Activated CD8-positive, alpha-beta memory T cell treated with anti-CD3 and anti-CD28 coated beads, Interleukin-2, amount 10 ng/mL, durations not matched to agents 7 days and 5 days (primary cell): ENCODE data around the gene SLIT3. TPM values are rescaled to one million over a fixed set of nuclear protein-coding genes. Genes with fewer than 3 reads are reported as not detected.

Experiments used
- ATAC-seq: fragments of 150-1000 bp; cut with Tn5 transposase; one replicate; pipeline ENCODE4 v1.10.0; 2021; ENCODE audit warnings: moderate library complexity
- CTCF ChIA-PET: fragments of 350-600 bp; sonication (Branson Sonifier 250); formaldehyde crosslinking; loops from one replicate; lab custom pipeline; 2021; ENCODE audit warnings: antibody characterized with exemption; lab: Charles Lee
- DNase-seq: peaks from one replicate; pipeline ENCODE4 v3.0.0-alpha.2; 2020
- H3K27ac Mint-ChIP-seq: one replicate; pipeline ENCODE4 v1.8.0; 2021; ENCODE audit warnings: mild to moderate bottlenecking, mixed read lengths
- H3K27me3 Mint-ChIP-seq: one replicate; pipeline ENCODE4 v1.8.0; 2021; ENCODE audit warnings: mixed read lengths
- H3K36me3 Mint-ChIP-seq: one replicate; pipeline ENCODE4 v1.8.0; 2021; ENCODE audit warnings: mild to moderate bottlenecking, mixed read lengths
- H3K4me1 Mint-ChIP-seq: one replicate; pipeline ENCODE4 v1.8.0; 2021; ENCODE audit warnings: mixed read lengths
- H3K4me3 Mint-ChIP-seq: one replicate; pipeline ENCODE4 v1.8.0; 2021; ENCODE audit warnings: mild to moderate bottlenecking, moderate library complexity, mixed read lengths
- H3K9me3 Mint-ChIP-seq: one replicate; pipeline ENCODE4 v1.8.0; 2022; ENCODE audit warnings: low read depth, mixed read lengths
- total RNA-seq, 2 experiments: library from RNA; stranded (reverse); gene quantifications; one replicate each; pipeline ENCODE4 v1.2.3, GENCODE V29; 2021

Gene SLIT3
- total RNA-seq, 2 experiments from 2014 or later, result 0.09 TPM; not detected in 1

DNA sequence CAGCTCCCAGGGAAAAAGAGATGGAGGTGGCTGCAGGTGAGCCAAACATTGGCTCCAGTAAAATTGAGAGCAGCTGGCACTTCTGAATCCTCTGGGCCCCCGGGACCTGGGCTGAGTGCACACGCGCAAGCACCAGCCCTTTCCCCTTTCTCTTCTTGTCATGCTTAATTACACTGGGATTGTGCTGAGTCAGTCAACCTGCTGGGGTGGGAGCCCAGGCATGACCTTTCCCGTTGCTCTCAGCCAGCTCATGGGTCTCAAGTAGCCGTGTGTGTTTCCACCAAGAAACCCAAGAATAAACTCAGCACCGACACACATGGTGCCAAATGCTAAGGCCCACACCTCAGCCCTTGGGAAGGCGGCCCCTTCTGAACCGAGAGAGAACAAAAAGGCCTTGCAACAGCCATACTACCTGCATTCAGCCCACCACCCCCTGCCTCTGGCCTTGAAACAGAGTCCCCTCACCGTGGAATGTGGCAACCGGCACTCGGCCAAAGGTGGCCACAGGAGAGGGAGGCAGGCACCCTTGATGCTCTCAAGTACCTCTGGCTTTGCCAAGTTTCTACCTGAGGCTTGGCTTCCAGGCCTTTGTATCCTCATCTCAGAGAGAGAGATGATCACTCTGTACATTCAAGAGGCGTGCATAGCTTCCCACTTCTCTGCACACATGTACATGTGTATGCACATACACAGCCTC is 28.1 kb downstream of the SLIT3 start:
- ATAC-seq, result no peak
- no peaks in the 10 kb centered on the region for H3K9me3 Mint-ChIP-seq

DNA sequence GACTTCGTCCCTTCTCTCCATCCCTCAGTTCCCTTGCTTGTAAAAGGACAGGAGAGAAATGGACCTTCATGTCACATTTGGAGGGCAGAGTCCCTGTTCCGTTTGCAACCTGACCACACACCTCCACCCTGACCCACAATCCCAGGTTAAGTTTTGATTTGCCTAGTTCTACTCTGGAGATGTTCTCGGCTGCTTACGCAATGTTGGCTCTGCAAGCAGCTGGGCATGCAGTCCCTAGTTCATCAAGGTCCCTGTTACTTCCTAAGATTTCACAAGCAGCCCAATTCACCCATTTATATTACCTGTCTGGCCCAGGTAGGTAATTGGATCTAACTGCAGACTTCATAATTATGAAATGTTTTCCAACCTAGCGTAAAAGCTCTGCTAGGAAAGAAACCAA is 28.8 kb downstream of the SLIT3 start:
- H3K36me3 Mint-ChIP-seq, result no peaks in the 10 kb centered on the region
- CTCF ChIA-PET, result no interaction called here
- no peaks in the 10 kb centered on the region for H3K4me1 Mint-ChIP-seq
- H3K27me3 Mint-ChIP-seq, result no peaks in the 10 kb centered on the region
- H3K4me3 Mint-ChIP-seq, result no peak overlapping the region
- DNase-seq (no peak), ATAC-seq (no peak)
- H3K9me3 Mint-ChIP-seq, result no peaks in the 10 kb centered on the region
- H3K27ac Mint-ChIP-seq, result no peak overlapping the region

More for the DNA sequence above, 28.1 kb downstream of the SLIT3 start:
- Mint-ChIP-seq H3K4me1 (no peaks in the 10 kb centered on the region), H3K36me3 (no peaks in the 10 kb centered on the region), H3K4me3 (no peak overlapping the region), H3K27ac (no peak overlapping the region), H3K27me3 (no peaks in the 10 kb centered on the region)
- DNase-seq, result no peak
- CTCF ChIA-PET, result no interaction called here

DNA sequence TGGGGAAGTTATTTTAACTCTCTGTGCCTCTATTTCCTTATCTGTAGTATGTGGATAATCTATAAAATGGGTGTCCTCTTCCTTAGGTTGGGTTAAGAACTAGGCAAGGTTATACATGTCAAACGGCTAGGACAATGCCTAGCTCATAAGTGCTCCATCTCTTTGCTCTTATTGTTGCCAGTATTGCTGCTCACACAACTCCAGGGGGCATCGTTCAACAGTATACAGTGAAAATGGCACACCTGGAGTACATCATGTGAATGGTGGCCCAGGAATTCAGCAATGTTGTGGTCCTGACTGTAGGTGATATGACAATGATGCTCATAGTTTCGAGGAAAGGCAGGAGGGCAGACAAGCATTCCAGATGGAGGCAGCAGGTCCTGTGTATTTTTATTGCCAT is 30.1 kb downstream of the SLIT3 start:
- CTCF ChIA-PET, result no interaction called here
- Mint-ChIP-seq H3K9me3 (no peaks in the 10 kb centered on the region), H3K4me3 (no peak overlapping the region), H3K27ac (no peak overlapping the region), H3K27me3 (no peaks in the 10 kb centered on the region), H3K36me3 (no peaks in the 10 kb centered on the region), H3K4me1 (no peaks in the 10 kb centered on the region)
- DNase-seq, result no peak
- no peak for ATAC-seq

DNA sequence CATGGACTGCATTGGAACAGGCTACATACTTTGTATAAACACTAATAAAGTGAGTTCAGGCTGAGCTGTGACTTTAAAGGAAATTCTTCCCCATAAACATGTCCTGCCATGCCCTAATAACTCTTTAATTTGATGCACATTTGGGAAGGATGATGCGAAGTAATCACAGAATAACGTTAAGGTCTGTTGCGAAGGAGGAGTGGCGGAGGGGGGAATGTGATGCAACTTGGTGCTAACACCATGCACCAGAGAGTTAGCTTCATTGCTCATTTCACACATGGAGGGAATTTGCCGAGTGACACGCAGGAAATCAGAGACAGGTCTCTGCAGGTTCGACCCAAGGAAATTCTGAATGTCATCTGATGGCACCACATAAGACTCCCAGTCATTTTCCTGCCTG is 32.9 kb downstream of the SLIT3 start:
- ATAC-seq (no peak), DNase-seq (no peak)
- CTCF ChIA-PET, result no interaction called here
- Mint-ChIP-seq H3K4me1 (no peaks in the 10 kb centered on the region), H3K27me3 (no peaks in the 10 kb centered on the region), H3K9me3 (no peaks in the 10 kb centered on the region), H3K36me3 (no peaks in the 10 kb centered on the region), H3K4me3 (no peak overlapping the region), H3K27ac (no peak overlapping the region)

DNA sequence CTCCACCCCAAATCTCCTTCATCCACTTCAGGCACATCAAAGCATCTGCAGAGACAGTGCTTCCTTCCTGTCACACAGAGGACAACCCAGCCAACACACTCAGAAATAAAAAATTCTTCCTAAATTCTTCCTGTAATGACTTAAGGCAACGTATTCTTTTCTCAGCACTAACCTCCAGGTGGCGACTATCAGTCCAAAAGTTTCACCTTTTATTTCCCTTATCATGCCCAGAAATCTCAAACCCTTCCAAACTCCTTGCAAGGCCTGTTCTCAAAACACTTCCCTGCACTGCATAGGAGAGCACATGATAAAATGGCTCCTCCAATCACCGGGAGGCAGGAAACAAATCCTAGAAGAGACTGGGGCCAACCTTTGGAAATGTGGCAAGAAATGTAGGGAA is 35.1 kb downstream of the SLIT3 start:
- Mint-ChIP-seq H3K4me3 (no peak overlapping the region), H3K27me3 (no peaks in the 10 kb centered on the region), H3K9me3 (no peaks in the 10 kb centered on the region), H3K27ac (no peak overlapping the region), H3K36me3 (no peaks in the 10 kb centered on the region), H3K4me1 (no peaks in the 10 kb centered on the region)
- no peak for DNase-seq
- ATAC-seq, result no peak
- CTCF ChIA-PET, result no interaction called here

DNA sequence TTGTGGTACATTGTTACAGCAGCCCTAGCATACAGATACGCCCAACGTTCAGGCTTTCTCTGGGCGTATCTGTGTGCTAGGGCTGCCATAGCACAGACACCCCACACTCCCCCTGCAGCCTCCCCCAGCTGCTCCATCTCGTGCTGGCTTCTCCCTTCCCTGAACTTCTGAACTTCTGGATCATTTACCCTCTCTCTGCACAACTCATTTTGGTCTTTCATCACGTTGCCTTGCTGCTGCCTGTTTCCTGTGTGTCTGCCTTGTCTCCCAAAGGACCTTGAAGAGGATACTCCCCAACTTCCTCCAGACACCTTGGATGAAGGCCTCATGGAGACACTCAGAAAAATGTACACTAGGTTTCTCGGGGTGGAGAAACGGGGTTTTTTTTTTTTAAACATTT is 37.3 kb downstream of the SLIT3 start:
- Mint-ChIP-seq H3K4me1 (no peaks in the 10 kb centered on the region), H3K9me3 (no peaks in the 10 kb centered on the region), H3K27me3 (no peaks in the 10 kb centered on the region), H3K36me3 (no peaks in the 10 kb centered on the region), H3K4me3 (no peak overlapping the region), H3K27ac (no peak overlapping the region)
- DNase-seq, result no peak
- CTCF ChIA-PET, result no interaction called here
- ATAC-seq, result no peak

DNA sequence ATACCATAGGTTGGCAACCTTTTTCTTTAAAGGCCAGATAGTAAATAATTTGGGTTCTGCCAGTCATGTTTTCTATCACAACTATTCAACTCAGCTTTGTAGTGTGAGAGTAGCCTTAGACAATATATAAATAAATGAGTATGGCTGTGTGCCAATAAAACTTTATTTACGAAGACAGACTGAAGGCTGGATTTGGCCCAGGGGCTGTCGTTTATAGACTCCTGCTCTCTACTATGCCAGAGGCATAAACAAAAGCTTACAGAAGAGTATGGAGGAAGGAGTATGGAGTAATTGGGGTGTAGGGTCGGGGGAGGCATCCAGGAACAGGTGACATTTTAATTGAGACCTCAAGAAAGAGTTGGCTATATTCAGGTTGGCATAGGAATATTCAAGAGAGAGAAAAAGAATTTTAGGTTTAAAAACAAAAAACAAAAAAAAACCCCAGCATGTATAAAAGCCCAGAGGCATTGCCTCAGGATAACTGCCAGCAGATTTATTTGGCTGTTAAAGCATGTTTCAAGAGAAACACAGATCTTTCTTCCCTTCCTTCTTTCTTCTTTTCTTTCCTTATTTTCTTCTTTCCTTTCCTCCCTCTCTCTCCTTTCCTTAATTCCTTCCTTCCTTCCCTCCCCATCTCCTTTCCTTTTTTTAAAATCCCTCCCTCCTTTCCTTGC is 39.9 kb downstream of the SLIT3 start:
- Mint-ChIP-seq H3K4me1 (no peaks in the 10 kb centered on the region), H3K4me3 (no peak overlapping the region), H3K27me3 (no peaks in the 10 kb centered on the region), H3K9me3 (no peaks in the 10 kb centered on the region), H3K27ac (no peak overlapping the region), H3K36me3 (no peaks in the 10 kb centered on the region)
- DNase-seq (no peak), ATAC-seq (no peak)
- CTCF ChIA-PET, result no interaction called here

DNA sequence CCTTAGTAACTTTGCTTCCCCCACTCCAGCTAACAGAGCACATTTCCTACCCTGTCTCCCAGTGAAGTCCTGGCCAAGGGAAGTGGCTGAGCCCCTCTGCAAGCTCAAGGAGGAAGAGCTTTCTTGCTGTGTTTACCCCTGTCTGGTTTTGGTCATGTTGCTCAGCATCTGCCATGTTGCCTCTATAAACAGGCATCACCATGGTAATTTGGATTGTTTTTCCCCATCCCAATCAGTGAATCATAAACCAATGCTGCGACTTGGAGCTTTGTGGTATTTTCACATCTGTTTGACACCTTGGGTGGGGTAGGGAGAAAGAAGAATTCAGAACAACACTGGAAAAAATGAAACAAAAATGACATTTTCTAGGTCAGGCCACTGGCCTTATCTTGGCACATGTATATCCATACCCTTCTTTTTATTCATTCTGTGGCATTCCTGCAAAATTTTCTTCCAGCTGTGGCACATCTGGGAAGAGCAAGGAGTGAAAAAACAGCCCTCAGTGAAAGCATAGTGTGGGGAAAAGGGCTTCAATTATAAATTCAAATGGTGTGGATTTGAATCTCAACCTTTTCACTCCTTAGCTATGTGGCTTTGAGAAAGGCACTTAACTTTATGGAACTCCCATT is 42.5 kb downstream of the SLIT3 start:
- DNase-seq (no peak), ATAC-seq (no peak)
- Mint-ChIP-seq H3K36me3 (no peaks in the 10 kb centered on the region), H3K4me1 (no peaks in the 10 kb centered on the region), H3K27me3 (no peaks in the 10 kb centered on the region), H3K4me3 (no peak overlapping the region), H3K27ac (no peak overlapping the region), H3K9me3 (no peaks in the 10 kb centered on the region)
- CTCF ChIA-PET, result no interaction called here

DNA sequence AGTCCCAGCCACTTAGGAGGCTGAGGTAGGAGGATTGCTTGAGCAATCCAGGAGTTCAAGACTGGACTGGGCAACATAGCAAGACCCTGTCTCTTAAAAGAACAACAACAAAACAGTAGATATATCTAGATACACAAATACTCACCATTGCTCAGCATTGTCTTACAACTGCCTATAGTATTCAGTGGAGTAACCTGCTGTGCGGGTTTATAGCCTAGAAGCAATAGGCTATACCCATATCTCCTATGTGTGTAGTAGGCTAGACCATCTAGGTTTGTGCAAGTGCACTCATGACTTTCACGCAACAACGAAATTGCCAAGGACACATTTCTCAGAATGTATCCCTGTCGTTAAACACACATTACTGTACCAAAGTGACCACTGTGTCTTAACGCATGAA is 44.7 kb downstream of the SLIT3 start:
- no peak overlapping the region for H3K27ac Mint-ChIP-seq
- H3K36me3 Mint-ChIP-seq, result no peaks in the 10 kb centered on the region
- no peaks in the 10 kb centered on the region for H3K4me1 Mint-ChIP-seq
- no peak overlapping the region for H3K4me3 Mint-ChIP-seq
- ATAC-seq (no peak), DNase-seq (no peak)
- CTCF ChIA-PET, result no interaction called here
- no peaks in the 10 kb centered on the region for H3K27me3 Mint-ChIP-seq
- no peaks in the 10 kb centered on the region for H3K9me3 Mint-ChIP-seq

DNA sequence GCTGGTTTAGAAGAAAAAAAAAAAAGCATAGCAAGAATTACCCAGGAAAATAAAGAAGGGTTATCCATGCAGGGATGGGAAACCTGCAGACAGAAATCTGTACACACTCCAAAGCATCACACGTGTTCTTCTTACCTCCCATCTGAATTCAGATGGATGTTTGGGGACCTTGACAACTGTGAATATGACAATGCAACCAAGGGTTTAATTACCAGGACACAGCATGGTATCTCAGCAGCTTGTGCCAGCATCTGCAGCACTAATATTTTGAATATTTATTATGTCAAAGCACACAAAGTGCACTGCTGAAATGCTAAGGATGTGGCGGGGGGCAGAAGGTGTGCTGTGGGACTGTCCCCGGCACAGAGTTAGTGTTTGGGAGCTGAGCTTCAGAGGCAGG is 47.9 kb downstream of the SLIT3 start:
- no peaks in the 10 kb centered on the region for H3K9me3 Mint-ChIP-seq
- H3K36me3 Mint-ChIP-seq, result no peaks in the 10 kb centered on the region
- CTCF ChIA-PET, result no interaction called here
- H3K4me1 Mint-ChIP-seq, result no peaks in the 10 kb centered on the region
- no peak overlapping the region for H3K27ac Mint-ChIP-seq
- H3K4me3 Mint-ChIP-seq, result no peak overlapping the region
- DNase-seq, result no peak
- ATAC-seq, result no peak
- no peaks in the 10 kb centered on the region for H3K27me3 Mint-ChIP-seq

DNA sequence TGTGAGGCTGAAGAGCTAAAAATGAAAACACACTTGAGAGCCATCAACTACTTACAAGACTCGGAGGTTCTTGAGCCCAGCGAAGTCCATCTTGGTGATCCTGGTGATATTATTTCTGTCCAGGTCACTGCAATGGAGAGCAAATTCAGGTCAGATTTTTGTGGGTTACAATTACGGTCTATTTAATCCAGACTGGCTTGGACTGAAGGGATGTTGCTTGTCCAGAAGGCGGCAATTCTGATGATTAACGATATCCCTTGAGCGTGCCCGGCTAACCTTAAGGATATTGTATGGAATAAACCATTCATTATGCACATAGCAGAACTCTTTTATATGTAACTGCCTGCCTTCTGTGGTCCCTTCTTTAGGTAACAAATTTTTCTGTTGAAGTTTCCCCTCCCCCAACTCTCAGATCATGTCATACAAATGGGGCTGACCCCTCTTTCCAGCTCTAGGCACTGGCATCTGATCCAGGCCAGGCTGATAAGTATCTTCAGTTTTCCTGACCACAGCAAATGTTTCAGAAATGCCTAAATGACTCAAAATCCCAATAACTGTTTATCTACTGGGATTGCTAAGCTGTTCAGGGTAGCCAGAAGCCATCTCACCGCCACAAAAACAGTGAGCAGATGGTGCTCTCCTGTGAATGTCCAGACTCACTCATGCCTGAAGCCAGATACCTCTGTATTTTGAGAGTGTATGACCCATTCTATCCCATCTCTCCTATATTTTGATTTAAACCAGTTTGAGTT is 49.4 kb downstream of the SLIT3 start:
- H3K4me1 Mint-ChIP-seq, result no peaks in the 10 kb centered on the region
- H3K27me3 Mint-ChIP-seq, result no peaks in the 10 kb centered on the region
- ATAC-seq (no peak), DNase-seq (no peak)
- no peaks in the 10 kb centered on the region for H3K9me3 Mint-ChIP-seq
- CTCF ChIA-PET, result no interaction called here
- H3K4me3 Mint-ChIP-seq, result no peak overlapping the region
- H3K27ac Mint-ChIP-seq, result no peak overlapping the region
- no peaks in the 10 kb centered on the region for H3K36me3 Mint-ChIP-seq

DNA sequence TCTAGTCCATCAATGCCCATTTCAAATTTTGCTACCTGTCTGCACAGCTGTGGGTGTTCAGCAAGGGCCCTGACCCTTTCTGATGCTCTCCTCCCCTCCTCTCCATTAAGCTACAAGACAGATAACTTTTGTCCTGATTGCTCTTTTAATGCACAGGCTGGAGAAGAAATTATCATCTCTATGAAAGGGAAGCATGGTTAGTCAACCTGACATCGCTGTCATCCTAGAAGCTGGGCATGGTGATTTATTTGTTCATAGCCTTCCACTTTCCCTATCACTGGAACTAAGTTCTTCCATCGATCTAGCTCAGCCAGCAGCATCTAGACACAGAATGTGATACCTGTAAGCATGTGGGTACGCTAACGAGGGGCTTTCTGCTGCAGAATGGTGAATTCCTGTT is 50.1 kb downstream of the SLIT3 start:
- no peaks in the 10 kb centered on the region for H3K36me3 Mint-ChIP-seq
- no peak for ATAC-seq
- no peaks in the 10 kb centered on the region for H3K4me1 Mint-ChIP-seq
- no peak overlapping the region for H3K4me3 Mint-ChIP-seq
- CTCF ChIA-PET, result no interaction called here
- DNase-seq, result no peak
- no peak overlapping the region for H3K27ac Mint-ChIP-seq
- no peaks in the 10 kb centered on the region for H3K9me3 Mint-ChIP-seq
- H3K27me3 Mint-ChIP-seq, result no peaks in the 10 kb centered on the region

DNA sequence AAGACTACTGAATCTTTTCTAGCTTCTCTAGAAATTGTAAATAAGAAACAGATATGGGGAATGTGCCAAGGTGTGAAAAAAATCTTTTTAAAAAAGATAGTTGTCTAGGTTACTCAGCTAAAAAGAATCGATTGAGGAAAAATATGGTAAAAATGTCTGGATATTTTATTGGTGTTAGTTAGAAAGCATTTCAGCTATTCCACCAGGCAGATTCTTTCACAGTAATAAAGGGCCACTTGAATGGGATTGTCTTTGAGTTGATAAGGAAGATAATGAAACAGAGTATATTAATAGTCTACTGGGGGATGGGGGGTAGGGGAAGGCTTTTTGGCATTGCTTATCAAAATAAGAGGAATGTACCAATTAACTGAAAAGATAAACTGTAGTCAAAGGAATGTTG is 51.9 kb downstream of the SLIT3 start:
- CTCF ChIA-PET, result no interaction called here
- H3K4me1 Mint-ChIP-seq, result no peaks in the 10 kb centered on the region
- DNase-seq (no peak), ATAC-seq (no peak)
- H3K27me3 Mint-ChIP-seq, result no peaks in the 10 kb centered on the region
- no peak overlapping the region for H3K27ac Mint-ChIP-seq
- no peak overlapping the region for H3K4me3 Mint-ChIP-seq
- H3K36me3 Mint-ChIP-seq, result no peaks in the 10 kb centered on the region
- no peaks in the 10 kb centered on the region for H3K9me3 Mint-ChIP-seq

DNA sequence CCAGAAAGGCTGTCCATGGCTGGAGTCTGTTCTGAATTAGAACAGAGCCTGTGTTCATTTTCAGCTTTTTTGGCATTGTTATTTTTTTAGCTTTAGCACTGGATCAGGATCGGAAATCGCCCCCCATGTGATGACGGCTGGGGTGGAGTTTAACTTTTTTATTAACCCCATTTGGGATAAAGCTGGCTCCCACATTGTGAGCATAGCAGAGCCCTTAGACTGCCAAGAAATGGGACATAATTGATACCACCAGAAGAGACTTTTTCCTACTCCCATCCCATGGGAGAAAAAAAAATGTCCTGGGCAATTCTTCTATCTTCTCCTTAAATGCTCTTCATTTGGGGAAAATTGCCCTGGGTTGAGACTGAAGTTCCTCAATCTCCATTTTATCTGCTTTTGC is 52.4 kb downstream of the SLIT3 start:
- CTCF ChIA-PET, result no interaction called here
- Mint-ChIP-seq H3K27ac (no peak overlapping the region), H3K4me1 (no peaks in the 10 kb centered on the region), H3K36me3 (no peaks in the 10 kb centered on the region), H3K27me3 (no peaks in the 10 kb centered on the region), H3K9me3 (no peaks in the 10 kb centered on the region), H3K4me3 (no peak overlapping the region)
- ATAC-seq (no peak), DNase-seq (no peak)
